H1 (cell line): ENCODE data around the gene CALCR. TPM values are rescaled to one million over a fixed set of nuclear protein-coding genes. Genes with fewer than 3 reads are reported as not detected.

Experiments
- CTCF ChIA-PET: fragments of 300-600 bp; sonication (Branson Sonifier 250); formaldehyde crosslinking; loops from one replicate; lab custom pipeline; 2021; ENCODE audit not compliant: partially characterized antibody; lab: Charles Lee
- POLR2A ChIA-PET: fragments of 300-600 bp; sonication (Branson Sonifier 250); formaldehyde crosslinking; loops from one replicate; lab custom pipeline; 2021; ENCODE audit warnings: inconsistent platforms; ENCODE audit not compliant: partially characterized antibody; lab: Charles Lee
- DNase-seq, 2 experiments: peaks; one replicate each; pipeline versions ENCODE4 v3.0.0 to v3.0.0-alpha.2; 2010 to 2022; ENCODE audit warnings: low spot score in 2 of 2, low read depth in 1 of 2, mixed read lengths in 1 of 2
- FAIRE-seq: peaks from 2 replicates; lab custom pipeline; 2011; peaks lifted over from hg19 to GRCh38; lab: Jason Lieb, UNC
- H2AFZ ChIP-seq: 2 replicates; pipeline ENCODE4 v1.8.1; 2012; ENCODE audit warnings: low read length, inconsistent platforms
- H2AK5ac ChIP-seq: 2 replicates; pipeline ENCODE4 v1.6.1; 2013; ENCODE audit warnings: low read depth, low read length
- H2BK120ac ChIP-seq: replicated peaks from 2 replicates; pipeline ENCODE3; 2013; ENCODE audit warnings: low read depth, low read length, inconsistent platforms
- H2BK12ac ChIP-seq: 2 replicates; pipeline ENCODE4 v1.6.1; 2013; ENCODE audit warnings: low read depth, low read length
- H2BK15ac ChIP-seq: 2 replicates; pipeline ENCODE4 v1.6.1; 2013; ENCODE audit warnings: low read length
- H2BK20ac ChIP-seq: 2 replicates; pipeline ENCODE4 v1.6.1; 2013; ENCODE audit warnings: low read length
- H2BK5ac ChIP-seq: 2 replicates; pipeline ENCODE4 v1.6.1; 2013; ENCODE audit warnings: low read depth, low read length
- H3K14ac ChIP-seq: 2 replicates; pipeline ENCODE4 v1.6.1; 2013; ENCODE audit warnings: inconsistent platforms; ENCODE audit not compliant: insufficient read length
- H3K18ac ChIP-seq: 2 replicates; pipeline ENCODE4 v1.6.1; 2013; ENCODE audit warnings: low read length; ENCODE audit errors: extremely low read depth
- H3K23ac ChIP-seq: 2 replicates; pipeline ENCODE4 v1.6.1; 2013; ENCODE audit warnings: inconsistent platforms; ENCODE audit not compliant: insufficient read length
- H3K23me2 ChIP-seq: 2 replicates; pipeline ENCODE4 v1.6.1; 2013; ENCODE audit warnings: low read depth, low read length
- H3K27ac ChIP-seq: 2 replicates; pipeline ENCODE4 v1.6.1; 2011; ENCODE audit warnings: low read depth, low read length, inconsistent platforms
- H3K27me3 ChIP-seq, 4 experiments: replicated peaks in 1 of 4; 1 replicate in 1 of 4; 2 replicates in 3 of 4; pipeline versions ENCODE4 v1.6.1 to v1.8.1; 2011 to 2013; ENCODE audit warnings: low read length in 3 of 4, mild to moderate bottlenecking in 3 of 4, inconsistent platforms in 2 of 4, mixed read lengths in 2 of 4, moderate library complexity in 1 of 4; ENCODE audit not compliant: control insufficient read depth in 3 of 4, insufficient read depth in 3 of 4; ENCODE audit errors: extremely low read depth in 1 of 4
- H3K36me3 ChIP-seq, 4 experiments: 2 replicates each; pipeline versions ENCODE4 v1.6.1 to v1.8.1; 2011 to 2013; ENCODE audit warnings: mild to moderate bottlenecking in 4 of 4, low read length in 3 of 4, moderate library complexity in 2 of 4, control low read depth in 1 of 4, inconsistent platforms in 1 of 4; ENCODE audit not compliant: insufficient read depth in 4 of 4, control insufficient read depth in 2 of 4
- H3K4ac ChIP-seq: replicated peaks from 2 replicates; pipeline ENCODE3; 2013; ENCODE audit warnings: low read length, low read depth, mixed read lengths, inconsistent platforms; ENCODE audit not compliant: insufficient read length
- H3K4me1 ChIP-seq, 4 experiments: replicated peaks in 1 of 4; 1 replicate in 1 of 4; 2 replicates in 3 of 4; pipeline versions ENCODE4 v1.6.1 to v1.8.1; 2011 to 2013; ENCODE audit warnings: low read length in 3 of 4, inconsistent platforms in 2 of 4, mixed read lengths in 1 of 4; ENCODE audit not compliant: insufficient read depth in 4 of 4, control insufficient read depth in 3 of 4
- H3K4me2 ChIP-seq, 2 experiments: 2 replicates each; pipeline versions ENCODE4 v1.6.1 to v1.8.1; 2011 to 2013; ENCODE audit warnings: low read depth in 2 of 2, low read length in 2 of 2, control low read depth in 1 of 2, inconsistent platforms in 1 of 2, mild to moderate bottlenecking in 1 of 2; ENCODE audit not compliant: insufficient read depth in 1 of 2
- H3K4me3 ChIP-seq, 4 experiments: fragments of 200-600, 300-600 bp in 1 of 4; sonication (generic), shearing (Covaris generic), sonication (Bioruptor Twin) in 1 of 4; 2 replicates each; pipeline versions ENCODE4 v1.5.1 to v1.8.1; 2011 to 2016; ENCODE audit warnings: low read length in 4 of 4, low read depth in 3 of 4, control low read depth in 2 of 4, inconsistent platforms in 2 of 4, mild to moderate bottlenecking in 2 of 4, mixed read lengths in 1 of 4, moderate library complexity in 1 of 4; ENCODE audit not compliant: insufficient read depth in 2 of 4; ENCODE audit errors: extremely low read depth in 1 of 4
- H3K56ac ChIP-seq: replicated peaks from 2 replicates; pipeline ENCODE3; 2013; ENCODE audit warnings: low read depth, mild to moderate bottlenecking, mixed read lengths, low read length, inconsistent platforms; ENCODE audit not compliant: insufficient read length
- H3K79me1 ChIP-seq: 2 replicates; pipeline ENCODE4 v1.6.1; 2013; ENCODE audit warnings: low read depth, low read length, control low read depth
- H3K79me2 ChIP-seq, 2 experiments: 2 replicates each; pipeline versions ENCODE4 v1.6.1 to v1.8.1; 2012 to 2013; ENCODE audit warnings: low read length in 2 of 2, mild to moderate bottlenecking in 2 of 2, inconsistent platforms in 1 of 2; ENCODE audit not compliant: insufficient read depth in 2 of 2, control insufficient read depth in 1 of 2
- H3K9ac ChIP-seq, 4 experiments: replicated peaks in 1 of 4; 1 replicate in 1 of 4; 2 replicates in 3 of 4; pipeline versions ENCODE4 v1.6.1 to v1.8.1; 2011 to 2013; ENCODE audit warnings: low read depth in 3 of 4, low read length in 3 of 4, control low read depth in 2 of 4, mild to moderate bottlenecking in 2 of 4, moderate library complexity in 2 of 4, inconsistent platforms in 1 of 4; ENCODE audit errors: extremely low read depth in 1 of 4
- H3K9me3 ChIP-seq, 2 experiments: 2 replicates each; pipeline versions ENCODE4 v1.6.1 to v1.8.1; 2012 to 2013; ENCODE audit warnings: mild to moderate bottlenecking in 2 of 2, moderate library complexity in 2 of 2, control low read depth in 1 of 2, inconsistent platforms in 1 of 2, low read depth in 1 of 2, low read length in 1 of 2, mixed read lengths in 1 of 2; ENCODE audit not compliant: insufficient read depth in 2 of 2
- H4K20me1 ChIP-seq, 2 experiments: replicated peaks in 1 of 2; 2 replicates each; pipeline versions ENCODE3 to v1.8.1; 2011 to 2013; ENCODE audit warnings: inconsistent platforms in 2 of 2, low read length in 2 of 2, mild to moderate bottlenecking in 1 of 2; ENCODE audit not compliant: insufficient read depth in 2 of 2, control insufficient read depth in 1 of 2
- H4K5ac ChIP-seq: 2 replicates; pipeline ENCODE4 v1.6.1; 2013; ENCODE audit warnings: low read length, low read depth, mixed read lengths, inconsistent platforms; ENCODE audit not compliant: insufficient read length
- H4K8ac ChIP-seq: 2 replicates; pipeline ENCODE4 v1.8.0; 2013; ENCODE audit warnings: mild to moderate bottlenecking, moderate library complexity, low read length, inconsistent platforms; ENCODE audit not compliant: insufficient read depth; ENCODE audit errors: extremely low read depth
- H4K91ac ChIP-seq: replicated peaks from 2 replicates; pipeline ENCODE3; 2013; ENCODE audit warnings: low read length, mixed read lengths, inconsistent platforms; ENCODE audit not compliant: insufficient read length
- RFX5 ChIP-seq: IDR thresholded peaks from 2 replicates; pipeline ENCODE4 v1.6.1; 2011; ENCODE audit warnings: low read depth, low read length, improper control_type of control experiment, borderline replicate concordance
- SIN3A ChIP-seq, 2 experiments: IDR thresholded peaks in 1 of 2; conservative IDR thresholded peaks in 1 of 2; 2 replicates each; pipeline ENCODE4 v1.6.1; 2011 to 2012; ENCODE audit warnings: low read length in 2 of 2, improper control_type of control experiment in 1 of 2, low read depth in 1 of 2, mild to moderate bottlenecking in 1 of 2
- WGBS, 2 experiments: shearing (Covaris generic) in 1 of 2; methylation state at CpG; one replicate each; pipeline versions ENCODE4 v1.1.6 to v1.1.7; 2013 to 2015; ENCODE audit warnings: low lambda C conversion rate in 2 of 2, mixed read lengths in 2 of 2, inconsistent platforms in 1 of 2, low coverage in 1 of 2, missing lambda C conversion rate in 1 of 2; ENCODE audit not compliant: insufficient replicate concordance in 2 of 2, insufficient coverage in 1 of 2, insufficient read length in 1 of 2; ENCODE audit errors: extremely low coverage in 1 of 2, missing lambda C conversion rate in 1 of 2; 5-methylcytosine and 5-hydroxymethylcytosine counted together
- polyA plus RNA-seq, 7 experiments: library from polyadenylated mRNA; depleted of rRNA in 3 of 7; stranded (reverse) in 5 of 7; unstranded in 2 of 7; fragments of >200 nt in 5 of 7; fragments of 200-250 nt in 2 of 7; gene quantifications; 1 replicate in 5 of 7; 2 replicates in 1 of 7; 4 replicates in 1 of 7; pipeline versions ENCODE4 v1.2.1 to v1.2.3, GENCODE V29; 2011 to 2013; ENCODE audit warnings: missing spikeins in 2 of 7, mixed read lengths in 2 of 7
- total RNA-seq: library from RNA; stranded (reverse); fragmentation: NEBNext Ultra II Directional; extraction: Animal tissue kit (Norgen Biotek cat#: 25700); gene quantifications from 2 replicates; pipeline ENCODE4 v1.2.1, GENCODE V29; 2021

Gene CALCR
- total and polyA plus RNA-seq, 2 of the 8 experiments (the other 6 are each of a cell fraction or from before 2014, with no cell fraction given) = 1.0 to 3.6 TPM

DNA sequence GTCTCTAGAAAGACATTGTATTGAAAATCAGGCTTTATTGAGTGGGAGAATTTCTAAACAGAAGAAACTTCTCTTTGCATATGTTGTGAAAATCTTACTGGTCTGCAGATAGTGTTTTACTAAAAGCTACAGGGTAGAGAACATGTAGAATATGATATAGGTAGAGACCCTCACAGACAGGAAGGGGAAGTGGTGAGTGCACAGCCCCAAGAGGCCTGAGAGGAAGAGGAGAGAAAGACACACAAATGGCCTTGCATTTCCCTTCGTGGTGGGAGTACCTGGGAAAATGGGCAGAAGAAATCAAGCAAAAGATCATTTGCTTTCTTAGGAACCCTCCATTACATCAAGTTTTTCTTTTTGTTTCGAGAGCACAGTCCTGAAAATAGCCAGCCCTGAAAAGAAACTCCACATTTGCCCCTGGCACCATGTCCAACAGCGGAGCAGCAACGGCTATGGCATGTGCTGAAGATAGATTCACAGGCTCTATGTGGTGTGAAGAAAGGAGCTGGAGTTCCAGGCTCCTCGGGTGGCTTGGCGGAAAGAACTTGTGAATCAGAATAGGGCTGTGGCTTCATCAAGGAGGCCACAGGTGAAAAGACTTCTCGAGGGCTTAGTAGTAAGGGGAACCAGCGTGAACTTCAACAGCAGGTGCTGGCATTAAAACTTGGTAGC is 143.5 kb downstream of the CALCR start:
- Histone ChIP-seq H3K4ac (no peak overlapping the region), H3K4me3 (no peak overlapping the region)
- TF ChIP-seq RFX5 = no peak
- TF ChIP-seq SIN3A (conservative IDR thresholded peaks at IDR 0.05 in 1 of 2, IDR thresholded peaks at IDR 0.05 in 1 of 2; ENCODE audit: low read depth in 1 of 2, low read length in 2 of 2) = no peak
- TF ChIP-seq, all 59 proteins: peak for 0
- ChIA-PET CTCF (interaction anchor here (0.8 to 3.7 kb wide), 2 partner anchors 8 to 12 kb away, joined by 3 to 19 read pairs; no protein-coding TSS in a partner anchor), POLR2A (no interaction called here)
- no peaks in the 10 kb centered on the region for H3K79me2 ChIP-seq
- H2BK20ac ChIP-seq = no peak overlapping the region
- H3K23ac ChIP-seq = no peak overlapping the region
- H3K27ac ChIP-seq = no peak overlapping the region
- no peak overlapping the region for H2BK120ac ChIP-seq
- H3K9me3 ChIP-seq = no peaks in the 10 kb centered on the region
- H2BK5ac ChIP-seq = no peak overlapping the region
- DNase-seq = no peak
- H2BK15ac ChIP-seq = no peak overlapping the region
- H3K27me3 ChIP-seq = no peaks in the 10 kb centered on the region
- no peak for FAIRE-seq
- H2BK12ac ChIP-seq = no peak overlapping the region
- no peaks in the 10 kb centered on the region for H4K20me1 ChIP-seq
- no peak overlapping the region for H3K14ac ChIP-seq
- no peaks in the 10 kb centered on the region; the same call in 1 of the 2 replicates for H3K23me2 ChIP-seq
- H3K4me2 ChIP-seq = no peak overlapping the region
- H4K5ac ChIP-seq = no peak overlapping the region
- 81% methylated on average over 8 of the region's 8 CpGs; no CpG with 5 or more reads in 1 of the 2 experiments for WGBS, 2 experiments
- H2AK5ac ChIP-seq = no peak overlapping the region
- H3K56ac ChIP-seq = no peak overlapping the region
- H3K36me3 ChIP-seq = no peaks in the 10 kb centered on the region
- H3K79me1 ChIP-seq = no peaks in the 10 kb centered on the region
- no peak overlapping the region for H4K91ac ChIP-seq
- H4K8ac ChIP-seq = no peak overlapping the region
- no peaks in the 10 kb centered on the region for H3K4me1 ChIP-seq
- H3K9ac ChIP-seq = no peak overlapping the region
- H3K18ac ChIP-seq = no peak overlapping the region
- H2AFZ ChIP-seq = peak overlapping the region; percentile 34; the same call in 1 of the 2 replicates
